IMR-90 (cell line): ENCODE measurements around the gene FAM111A.

Source experiments
- FOS ChIP-seq: fragments of 150-350 bp; IDR thresholded peaks from 2 replicates; pipeline ENCODE4 v1.6.1; 2016; ENCODE audit warnings: low read depth, low read length
- MAZ ChIP-seq: IDR thresholded peaks from 2 replicates; pipeline ENCODE4 v1.6.1; 2012; ENCODE audit warnings: low read depth, mild to moderate bottlenecking, low read length, improper control_type of control experiment, moderate library complexity, borderline replicate concordance
- POLR2A ChIP-seq: IDR thresholded peaks from 2 replicates; pipeline ENCODE4 v1.6.1; 2012; ENCODE audit warnings: mild to moderate bottlenecking, low read depth, low read length
- RAD21 ChIP-seq: IDR thresholded peaks from 2 replicates; pipeline ENCODE4 v1.6.1; 2012; ENCODE audit warnings: low read length, improper control_type of control experiment
- TF ChIP-seq, protein P1 (sequence below): conservative IDR thresholded peaks from 2 replicates; pipeline ENCODE4 v1.5.1; 2012; ENCODE audit warnings: mild to moderate bottlenecking, low read depth, low read length, improper control_type of control experiment

DNA sequence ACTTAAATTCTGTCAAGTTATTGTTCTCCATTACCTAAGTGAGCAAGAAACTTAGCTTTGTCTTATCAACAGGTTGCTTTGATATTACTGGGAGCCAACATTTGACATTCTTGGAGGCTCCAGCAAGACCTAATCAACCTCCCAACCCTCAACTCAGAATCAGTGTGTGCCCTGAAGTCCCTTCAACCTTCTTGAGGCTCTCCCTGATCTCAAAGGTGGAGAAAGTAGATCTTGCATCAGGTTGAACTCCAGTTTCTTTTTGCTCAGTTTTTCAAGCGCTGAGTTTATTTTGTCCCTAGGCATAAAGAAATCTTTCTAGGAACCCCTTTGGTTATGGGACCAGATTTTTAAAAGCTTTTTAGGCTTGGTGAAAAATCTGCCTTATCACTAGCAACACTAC, 1.4 kb downstream of the FAM111A start:
- TF ChIP-seq, protein P1, sequence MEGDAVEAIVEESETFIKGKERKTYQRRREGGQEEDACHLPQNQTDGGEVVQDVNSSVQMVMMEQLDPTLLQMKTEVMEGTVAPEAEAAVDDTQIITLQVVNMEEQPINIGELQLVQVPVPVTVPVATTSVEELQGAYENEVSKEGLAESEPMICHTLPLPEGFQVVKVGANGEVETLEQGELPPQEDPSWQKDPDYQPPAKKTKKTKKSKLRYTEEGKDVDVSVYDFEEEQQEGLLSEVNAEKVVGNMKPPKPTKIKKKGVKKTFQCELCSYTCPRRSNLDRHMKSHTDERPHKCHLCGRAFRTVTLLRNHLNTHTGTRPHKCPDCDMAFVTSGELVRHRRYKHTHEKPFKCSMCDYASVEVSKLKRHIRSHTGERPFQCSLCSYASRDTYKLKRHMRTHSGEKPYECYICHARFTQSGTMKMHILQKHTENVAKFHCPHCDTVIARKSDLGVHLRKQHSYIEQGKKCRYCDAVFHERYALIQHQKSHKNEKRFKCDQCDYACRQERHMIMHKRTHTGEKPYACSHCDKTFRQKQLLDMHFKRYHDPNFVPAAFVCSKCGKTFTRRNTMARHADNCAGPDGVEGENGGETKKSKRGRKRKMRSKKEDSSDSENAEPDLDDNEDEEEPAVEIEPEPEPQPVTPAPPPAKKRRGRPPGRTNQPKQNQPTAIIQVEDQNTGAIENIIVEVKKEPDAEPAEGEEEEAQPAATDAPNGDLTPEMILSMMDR, result no peak
- TF ChIP-seq FOS (no peak), RAD21 (no peak), POLR2A (no peak), MAZ (no peak)
